ENCODE data around the gene USP31. TPM values are rescaled to one million over a fixed set of nuclear protein-coding genes. Genes with fewer than 3 reads are reported as not detected.

USP31 gene
- total RNA-seq, 1 experiment from 2014 or later, result 11.3 TPM

DNA sequence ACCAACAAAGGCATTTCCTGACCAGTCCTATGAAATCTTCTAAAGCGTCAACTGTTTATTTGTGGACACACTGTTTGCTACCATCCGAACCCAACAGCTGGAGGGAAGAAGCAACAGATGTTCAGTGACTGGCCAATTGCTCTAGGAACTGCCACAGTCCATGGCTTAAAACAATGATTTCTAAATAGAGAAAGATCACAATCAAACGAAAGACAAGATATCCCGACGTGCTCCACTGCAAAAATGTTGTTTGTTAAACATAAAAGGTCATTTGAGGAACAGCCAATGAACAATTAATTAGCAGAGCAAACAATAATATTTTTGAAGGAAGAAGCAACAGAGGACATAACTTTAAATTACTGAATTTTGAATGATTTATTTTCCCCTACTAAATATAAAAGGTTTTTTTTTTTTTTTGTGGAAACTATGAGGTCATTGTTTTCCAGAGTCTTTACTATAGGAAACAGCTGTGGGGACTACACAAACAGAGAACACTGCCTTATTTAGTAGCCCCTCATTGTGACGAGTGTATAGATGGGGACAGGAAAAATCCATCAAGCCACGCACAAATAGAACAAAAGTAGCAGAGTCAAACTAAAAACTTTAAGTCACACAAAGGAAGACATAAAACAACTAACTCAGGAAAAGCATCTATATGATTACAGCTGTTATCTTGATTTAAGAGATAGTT, 17.2 kb downstream of the USP31 start:
- no peak for TF ChIP-seq CTCF (IDR thresholded peaks at IDR 0.05; ENCODE audit: insufficient read depth in 1 of 2, low read depth in 1 of 2, low read length in 1 of 2, severe bottlenecking in 1 of 2, unreplicated experiment in 1 of 2)
- Mint-ChIP-seq H3K4me3 (ENCODE audit: unreplicated experiment) (no peak overlapping the region), H3K9me3 (ENCODE audit: unreplicated experiment) (no peaks in the 10 kb centered on the region), H3K4me1 (ENCODE audit: low read depth, unreplicated experiment) (peaks cover 9% of the 10 kb centered on the region), H3K36me3 (ENCODE audit: insufficient read depth, unreplicated experiment) (no peaks in the 10 kb centered on the region), H3K27me3 (ENCODE audit: insufficient read depth, unreplicated experiment) (no peaks in the 10 kb centered on the region), H3K27ac (ENCODE audit: unreplicated experiment) (no peak overlapping the region)
- Histone ChIP-seq H3K4me1 (no peaks in the 10 kb centered on the region), H3K9me3 (no peaks in the 10 kb centered on the region; the same call in 1 of the 2 replicates), H3K27me3 (replicated peaks; ENCODE audit: control insufficient read depth, insufficient read depth, low read length) (no peaks in the 10 kb centered on the region), H3K4me3 (ENCODE audit: low read depth, low read length) (no peak overlapping the region), H3K36me3 (ENCODE audit: control insufficient read depth, insufficient read depth, low read length) (no peaks in the 10 kb centered on the region)
- intact Hi-C loops (cut with micrococcal nuclease; ENCODE audit: unreplicated experiment), result no loop called here
- DNase-seq, result no peak
- CTCF ChIA-PET, result no interaction called here
- no TSS peak for BruUV-seq (replicated peaks)
- POLR2A ChIA-PET, result no interaction called here

GRCh38 chr16:23131436-23131835, 17.8 kb downstream of the USP31 start:
- no peak overlapping the region for H3K4me3 Mint-ChIP-seq (ENCODE audit: unreplicated experiment)
- intact Hi-C loops (cut with micrococcal nuclease; ENCODE audit: unreplicated experiment), result no loop called here
- ChIA-PET POLR2A (no interaction called here), CTCF (no interaction called here)
- no peaks in the 10 kb centered on the region for H3K36me3 ChIP-seq (ENCODE audit: control insufficient read depth, insufficient read depth, low read length)
- BruUV-seq (replicated peaks), result no TSS peak
- H3K9me3 ChIP-seq, result no peaks in the 10 kb centered on the region; the same call in 1 of the 2 replicates
- H3K27me3 ChIP-seq (replicated peaks; ENCODE audit: control insufficient read depth, insufficient read depth, low read length), result no peaks in the 10 kb centered on the region
- peaks cover 9% of the 10 kb centered on the region for H3K4me1 Mint-ChIP-seq (ENCODE audit: low read depth, unreplicated experiment)
- no peaks in the 10 kb centered on the region for H3K4me1 ChIP-seq
- no peaks in the 10 kb centered on the region for H3K27me3 Mint-ChIP-seq (ENCODE audit: insufficient read depth, unreplicated experiment)
- H3K4me3 ChIP-seq (ENCODE audit: low read depth, low read length), result no peak overlapping the region
- H3K9me3 Mint-ChIP-seq (ENCODE audit: unreplicated experiment), result no peaks in the 10 kb centered on the region
- DNase-seq, result no peak
- TF ChIP-seq CTCF (IDR thresholded peaks at IDR 0.05; ENCODE audit: insufficient read depth in 1 of 2, low read depth in 1 of 2, low read length in 1 of 2, severe bottlenecking in 1 of 2, unreplicated experiment in 1 of 2), result no peak
- no peak overlapping the region for H3K27ac Mint-ChIP-seq (ENCODE audit: unreplicated experiment)
- H3K36me3 Mint-ChIP-seq (ENCODE audit: insufficient read depth, unreplicated experiment), result no peaks in the 10 kb centered on the region

GRCh38 chr16:23131036-23131435, 18.2 kb downstream of the USP31 start:
- Histone ChIP-seq H3K4me3 (ENCODE audit: low read depth, low read length) (no peak overlapping the region), H3K36me3 (ENCODE audit: control insufficient read depth, insufficient read depth, low read length) (no peaks in the 10 kb centered on the region), H3K4me1 (no peaks in the 10 kb centered on the region), H3K9me3 (no peaks in the 10 kb centered on the region; the same call in 1 of the 2 replicates), H3K27me3 (replicated peaks; ENCODE audit: control insufficient read depth, insufficient read depth, low read length) (no peaks in the 10 kb centered on the region)
- CTCF ChIA-PET, result no interaction called here
- no TSS peak for BruUV-seq (replicated peaks)
- Mint-ChIP-seq H3K36me3 (ENCODE audit: insufficient read depth, unreplicated experiment) (no peaks in the 10 kb centered on the region), H3K4me1 (ENCODE audit: low read depth, unreplicated experiment) (peaks cover 9% of the 10 kb centered on the region), H3K27ac (ENCODE audit: unreplicated experiment) (no peak overlapping the region), H3K9me3 (ENCODE audit: unreplicated experiment) (no peaks in the 10 kb centered on the region), H3K27me3 (ENCODE audit: insufficient read depth, unreplicated experiment) (no peaks in the 10 kb centered on the region), H3K4me3 (ENCODE audit: unreplicated experiment) (no peak overlapping the region)
- intact Hi-C loops (cut with micrococcal nuclease; ENCODE audit: unreplicated experiment), result no loop called here
- POLR2A ChIA-PET, result no interaction called here
- no peak for DNase-seq
- TF ChIP-seq CTCF (IDR thresholded peaks at IDR 0.05; ENCODE audit: insufficient read depth in 1 of 2, low read depth in 1 of 2, low read length in 1 of 2, severe bottlenecking in 1 of 2, unreplicated experiment in 1 of 2), result no peak
